GM10248 (cell line): ENCODE measurements around the gene NMUR1.
"Not testable (repeated sequence)": the region's sequence is repeated elsewhere in the genome, so short reads cannot be mapped to it uniquely, and the experiment has no call there.

Experiments
- CTCF ChIA-PET: fragments of 300-600 bp; sonication (Branson Sonifier 250); formaldehyde crosslinking; extraction: SDS; loops from one replicate; lab custom pipeline; 2021; ENCODE audit warnings: antibody characterized with exemption; lab: Yijun Ruan, JAX
- POLR2A ChIA-PET: fragments of 350-650 bp; sonication (Branson Sonifier 250); formaldehyde crosslinking; extraction: SDS; loops from one replicate; lab custom pipeline; 2020; ENCODE audit warnings: antibody characterized with exemption; lab: Yijun Ruan, JAX
- DNase-seq: peaks from one replicate; pipeline ENCODE4 v3.0.0; 2012; ENCODE audit errors: extremely low spot score
- TF ChIP-seq, protein P1 (sequence below): IDR thresholded peaks from 2 replicates; pipeline ENCODE4 v1.5.1; 2012; ENCODE audit warnings: mild to moderate bottlenecking, low read depth; ENCODE audit errors: extremely low read depth, missing control alignments, control extremely low read depth

The NMUR1 gene

DNA sequence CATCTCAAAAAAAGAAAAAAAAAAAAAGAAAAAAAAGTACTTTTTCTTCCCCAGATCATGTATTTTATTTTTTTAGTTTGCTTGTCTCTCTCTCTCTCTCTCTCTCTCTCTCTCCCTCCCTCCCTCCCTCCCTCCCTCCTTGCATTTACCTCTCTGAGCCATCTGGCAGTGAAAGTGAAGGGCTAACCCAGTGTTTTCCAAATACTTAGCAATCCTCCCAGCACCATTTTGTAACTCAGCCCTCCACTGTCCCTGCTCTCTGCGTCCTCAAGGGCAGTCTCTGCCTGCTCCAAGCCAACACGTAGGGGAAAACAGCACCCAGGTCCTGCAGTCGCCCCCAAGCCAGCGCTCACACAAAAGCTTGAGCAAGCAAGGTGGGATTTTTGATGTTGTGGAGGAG is 42.9 kb upstream of the NMUR1 start:
- DNase-seq, result no peak
- ChIA-PET POLR2A (no interaction called here), CTCF (interaction anchor here (1.0 to 2.9 kb wide), 3 partner anchors 18 to 56 kb away, joined by 3 to 12 read pairs (median 6); no protein-coding TSS in a partner anchor)
- TF ChIP-seq, protein P1, sequence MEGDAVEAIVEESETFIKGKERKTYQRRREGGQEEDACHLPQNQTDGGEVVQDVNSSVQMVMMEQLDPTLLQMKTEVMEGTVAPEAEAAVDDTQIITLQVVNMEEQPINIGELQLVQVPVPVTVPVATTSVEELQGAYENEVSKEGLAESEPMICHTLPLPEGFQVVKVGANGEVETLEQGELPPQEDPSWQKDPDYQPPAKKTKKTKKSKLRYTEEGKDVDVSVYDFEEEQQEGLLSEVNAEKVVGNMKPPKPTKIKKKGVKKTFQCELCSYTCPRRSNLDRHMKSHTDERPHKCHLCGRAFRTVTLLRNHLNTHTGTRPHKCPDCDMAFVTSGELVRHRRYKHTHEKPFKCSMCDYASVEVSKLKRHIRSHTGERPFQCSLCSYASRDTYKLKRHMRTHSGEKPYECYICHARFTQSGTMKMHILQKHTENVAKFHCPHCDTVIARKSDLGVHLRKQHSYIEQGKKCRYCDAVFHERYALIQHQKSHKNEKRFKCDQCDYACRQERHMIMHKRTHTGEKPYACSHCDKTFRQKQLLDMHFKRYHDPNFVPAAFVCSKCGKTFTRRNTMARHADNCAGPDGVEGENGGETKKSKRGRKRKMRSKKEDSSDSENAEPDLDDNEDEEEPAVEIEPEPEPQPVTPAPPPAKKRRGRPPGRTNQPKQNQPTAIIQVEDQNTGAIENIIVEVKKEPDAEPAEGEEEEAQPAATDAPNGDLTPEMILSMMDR, result no peak

- TF ChIP-seq, protein P1, result no peak
- ChIA-PET POLR2A (no interaction called here), CTCF (interaction anchor here (0.8 to 12.0 kb wide), 4 partner anchors 8 to 106 kb away, joined by 3 to 176 read pairs (median 4); no protein-coding TSS in a partner anchor)
- DNase-seq, result no peak
Observed at GRCh38 chr2:231571661-231572191, 41.5 kb upstream of the NMUR1 start.

GRCh38 chr2:231570915-231571314 is 40.7 kb upstream of the NMUR1 start:
- DNase-seq, POLR2A ChIA-PET: not testable (repeated sequence)
- CTCF ChIA-PET, result interaction anchor here (1.1 to 12.0 kb wide), 2 partner anchors 29 to 31 kb away, joined by 3 to 176 read pairs; no protein-coding TSS in a partner anchor

GRCh38 chr2:231568785-231569435 is 38.7 kb upstream of the NMUR1 start:
- no peak for DNase-seq
- POLR2A ChIA-PET, result no interaction called here
- CTCF ChIA-PET, result interaction anchor here (0.8 to 12.0 kb wide), 12 partner anchors 8 to 146 kb away, joined by 3 to 176 read pairs (median 6); no protein-coding TSS in a partner anchor
- TF ChIP-seq, protein P1, result no peak

- no peak for DNase-seq
- TF ChIP-seq, protein P1, result no peak
- ChIA-PET CTCF (interaction anchor here (0.8 to 12.0 kb wide), 10 partner anchors 10 to 109 kb away, joined by 3 to 176 read pairs (median 4); no protein-coding TSS in a partner anchor), POLR2A (no interaction called here)
Observed at GRCh38 chr2:231568098-231568784, 38.0 kb upstream of the NMUR1 start.

DNA sequence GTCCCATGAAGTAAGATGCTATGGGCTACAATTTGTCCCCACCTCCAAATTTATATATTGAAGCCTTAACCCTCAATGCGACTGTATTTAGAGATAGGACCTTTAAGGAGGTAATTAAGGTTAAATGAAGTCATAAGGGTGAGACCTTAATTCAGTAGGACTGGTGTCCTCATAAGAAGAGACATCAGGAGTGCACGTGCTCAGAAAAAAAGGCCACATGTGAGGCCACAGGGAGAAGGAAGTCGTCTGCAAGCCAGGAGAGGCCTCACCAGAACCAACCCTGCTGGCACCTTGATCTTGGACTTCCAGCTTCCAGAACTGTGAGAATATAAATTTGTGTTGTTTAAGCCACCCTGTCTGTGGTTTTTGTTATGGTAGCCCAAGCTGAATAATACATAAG is 36.9 kb upstream of the NMUR1 start:
- CTCF ChIA-PET, result interaction anchor here (0.8 to 12.0 kb wide), 4 partner anchors 9 to 45 kb away, joined by 3 to 176 read pairs (median 4); no protein-coding TSS in a partner anchor
- TF ChIP-seq, protein P1, result no peak
- DNase-seq, result no peak
- POLR2A ChIA-PET, result no interaction called here
